ENCODE data around the gene NRP2.

NRP2 gene

DNA sequence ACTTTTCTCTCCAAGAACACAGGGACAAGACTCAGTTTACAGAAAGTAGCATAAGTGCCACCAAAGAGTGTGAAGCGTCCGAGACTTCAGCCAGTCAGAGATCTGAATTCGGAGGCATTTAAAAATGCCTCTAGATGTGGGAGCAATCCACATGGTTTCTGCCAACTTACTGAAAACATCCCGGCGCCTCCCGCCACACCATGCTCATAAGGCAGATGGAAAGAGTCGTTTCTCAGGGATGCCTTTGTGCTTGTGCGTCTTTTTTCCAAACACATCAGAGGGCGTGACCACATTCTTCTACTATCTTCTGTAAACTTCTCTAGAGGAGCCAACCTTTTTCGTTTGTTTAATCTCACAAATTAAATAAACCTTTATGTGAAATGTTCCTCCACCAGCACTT is 88.7 kb downstream of the NRP2 start:
- TF ChIP-seq, protein P1, sequence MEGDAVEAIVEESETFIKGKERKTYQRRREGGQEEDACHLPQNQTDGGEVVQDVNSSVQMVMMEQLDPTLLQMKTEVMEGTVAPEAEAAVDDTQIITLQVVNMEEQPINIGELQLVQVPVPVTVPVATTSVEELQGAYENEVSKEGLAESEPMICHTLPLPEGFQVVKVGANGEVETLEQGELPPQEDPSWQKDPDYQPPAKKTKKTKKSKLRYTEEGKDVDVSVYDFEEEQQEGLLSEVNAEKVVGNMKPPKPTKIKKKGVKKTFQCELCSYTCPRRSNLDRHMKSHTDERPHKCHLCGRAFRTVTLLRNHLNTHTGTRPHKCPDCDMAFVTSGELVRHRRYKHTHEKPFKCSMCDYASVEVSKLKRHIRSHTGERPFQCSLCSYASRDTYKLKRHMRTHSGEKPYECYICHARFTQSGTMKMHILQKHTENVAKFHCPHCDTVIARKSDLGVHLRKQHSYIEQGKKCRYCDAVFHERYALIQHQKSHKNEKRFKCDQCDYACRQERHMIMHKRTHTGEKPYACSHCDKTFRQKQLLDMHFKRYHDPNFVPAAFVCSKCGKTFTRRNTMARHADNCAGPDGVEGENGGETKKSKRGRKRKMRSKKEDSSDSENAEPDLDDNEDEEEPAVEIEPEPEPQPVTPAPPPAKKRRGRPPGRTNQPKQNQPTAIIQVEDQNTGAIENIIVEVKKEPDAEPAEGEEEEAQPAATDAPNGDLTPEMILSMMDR (IDR thresholded peaks at IDR 0.05; ENCODE audit: low read depth, low read length, missing control alignments) = no peak
- no peak for DNase-seq (ENCODE audit: extremely low read depth, low read depth)
- H3K4me3 ChIP-seq (replicated peaks; ENCODE audit: low read depth, low read length) = no peak overlapping the region

DNA sequence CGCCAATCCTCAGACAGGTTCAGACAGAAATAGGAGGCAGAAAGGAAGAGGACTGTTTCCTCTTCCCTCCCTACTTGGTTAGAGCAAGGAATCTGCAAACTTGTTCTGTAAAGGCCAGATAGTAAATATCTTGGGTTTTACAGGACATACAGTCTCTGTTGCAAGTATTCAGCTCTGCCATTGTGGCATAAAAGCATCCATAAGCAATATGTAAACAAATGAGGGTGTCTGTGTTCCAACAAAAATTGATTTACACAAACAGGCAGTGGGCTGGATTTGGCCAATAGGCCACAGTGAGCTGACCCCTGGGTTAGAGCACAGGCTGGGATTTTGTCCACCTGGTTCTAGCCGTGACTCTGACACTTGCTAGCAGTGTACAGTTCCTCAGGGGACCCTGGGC is 89.4 kb downstream of the NRP2 start:
- H3K4me3 ChIP-seq (replicated peaks; ENCODE audit: low read depth, low read length) = no peak overlapping the region
- DNase-seq (ENCODE audit: extremely low read depth, low read depth) = no peak
- TF ChIP-seq, protein P1 (IDR thresholded peaks at IDR 0.05; ENCODE audit: low read depth, low read length, missing control alignments) = no peak

DNA sequence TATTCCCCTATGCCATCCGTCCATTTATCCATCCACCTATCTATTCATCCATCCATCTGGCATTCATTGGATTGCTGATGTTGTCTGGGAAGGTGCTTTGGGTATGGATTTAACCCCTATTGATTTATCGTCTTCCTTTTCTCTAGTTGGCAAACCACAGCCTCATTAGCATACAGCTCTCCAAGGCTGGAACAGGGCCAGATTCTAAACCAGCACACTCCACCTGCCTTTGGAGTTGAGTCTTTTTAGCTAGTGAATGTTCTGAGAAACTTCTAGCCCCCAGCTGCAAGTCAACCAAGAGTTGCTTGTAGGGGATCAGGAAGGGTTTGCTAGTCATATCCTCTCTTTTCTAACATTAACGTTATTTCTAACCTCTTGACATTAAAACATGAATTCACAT is 90.7 kb downstream of the NRP2 start:
- H3K4me3 ChIP-seq (replicated peaks; ENCODE audit: low read depth, low read length) = no peak overlapping the region
- DNase-seq (ENCODE audit: extremely low read depth, low read depth) = no peak
- TF ChIP-seq, protein P1 (IDR thresholded peaks at IDR 0.05; ENCODE audit: low read depth, low read length, missing control alignments) = no peak

DNA sequence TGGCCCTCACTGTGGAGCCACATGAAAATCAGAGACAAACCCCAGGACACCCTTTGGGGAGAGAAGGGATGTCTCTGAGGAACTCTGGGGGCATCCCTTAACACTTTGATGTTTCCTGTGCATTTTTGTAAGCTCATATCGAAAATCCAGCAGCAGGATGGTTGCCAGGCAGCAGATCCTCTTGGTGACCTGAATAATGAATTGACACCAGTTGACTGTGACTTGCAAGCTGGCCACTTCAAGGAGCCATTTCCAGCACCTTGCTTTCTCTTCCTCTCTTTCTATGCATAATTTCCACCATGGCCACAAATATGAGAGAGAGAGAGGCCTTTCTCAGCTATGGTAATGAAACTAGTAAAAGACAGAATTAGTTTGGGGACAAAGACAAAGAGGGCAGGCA is 91.7 kb downstream of the NRP2 start:
- no peak for DNase-seq (ENCODE audit: extremely low read depth, low read depth)
- H3K4me3 ChIP-seq (replicated peaks; ENCODE audit: low read depth, low read length) = no peak overlapping the region
- TF ChIP-seq, protein P1 (IDR thresholded peaks at IDR 0.05; ENCODE audit: low read depth, low read length, missing control alignments) = no peak

DNA sequence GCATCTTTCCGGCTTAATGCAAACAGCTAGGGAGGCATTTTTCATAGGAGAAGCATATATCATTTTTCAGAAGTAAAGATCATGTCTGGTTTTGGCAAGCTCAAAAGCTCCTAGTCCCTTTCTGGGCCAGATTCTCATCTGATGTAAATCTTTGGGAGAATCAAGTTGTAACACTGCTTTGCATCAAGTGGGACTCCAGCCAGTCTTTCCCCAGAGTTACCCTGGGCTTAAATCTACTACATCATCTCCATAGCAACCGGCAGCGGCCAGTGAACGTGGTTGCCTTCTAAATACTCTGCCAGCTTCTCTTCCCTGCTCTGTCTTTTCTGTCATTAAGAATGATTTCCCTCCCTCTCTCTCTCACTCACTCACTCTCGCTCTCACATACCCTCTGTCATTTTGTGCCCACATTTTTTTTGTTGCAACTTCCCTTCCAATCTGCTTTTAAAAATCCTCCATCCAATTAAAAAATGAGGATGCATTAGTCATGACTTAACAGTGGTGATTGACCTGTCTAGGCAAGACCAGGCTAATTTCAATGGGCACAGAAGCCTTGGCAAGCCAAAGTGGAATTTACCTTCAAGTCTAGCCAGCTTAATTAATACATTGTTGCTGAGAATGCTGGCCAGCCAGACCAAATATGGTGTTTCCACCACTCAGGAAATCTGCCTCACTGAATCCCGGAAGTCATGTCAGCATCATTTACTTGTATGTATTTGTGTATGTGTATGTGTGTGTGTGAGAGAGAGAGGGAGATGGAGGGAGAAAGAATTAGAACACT is 93.0 kb downstream of the NRP2 start:
- TF ChIP-seq, protein P1 (IDR thresholded peaks at IDR 0.05; ENCODE audit: low read depth, low read length, missing control alignments) = no peak
- DNase-seq (ENCODE audit: extremely low read depth, low read depth) = no peak

DNA sequence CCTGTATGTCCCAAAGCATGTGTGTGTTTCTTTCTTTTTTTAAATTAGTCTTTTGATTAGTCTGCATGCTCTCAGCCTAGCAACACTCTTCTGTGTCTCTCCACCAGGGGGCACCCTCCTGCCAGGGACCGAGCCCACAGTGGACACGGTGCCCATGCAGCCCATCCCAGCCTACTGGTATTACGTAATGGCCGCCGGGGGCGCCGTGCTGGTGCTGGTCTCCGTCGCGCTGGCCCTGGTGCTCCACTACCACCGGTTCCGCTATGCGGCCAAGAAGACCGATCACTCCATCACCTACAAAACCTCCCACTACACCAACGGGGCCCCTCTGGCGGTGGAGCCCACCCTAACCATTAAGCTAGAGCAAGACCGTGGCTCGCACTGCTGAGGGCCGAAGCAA is 93.8 kb downstream of the NRP2 start:
- no peak for DNase-seq (ENCODE audit: extremely low read depth, low read depth)
- no peak overlapping the region for H3K4me3 ChIP-seq (replicated peaks; ENCODE audit: low read depth, low read length)
- TF ChIP-seq, protein P1 (IDR thresholded peaks at IDR 0.05; ENCODE audit: low read depth, low read length, missing control alignments) = peak; percentile 76

More for the DNA sequence above, 93.0 kb downstream of the NRP2 start:
- no peak overlapping the region for H3K4me3 ChIP-seq (replicated peaks; ENCODE audit: low read depth, low read length)

DNA sequence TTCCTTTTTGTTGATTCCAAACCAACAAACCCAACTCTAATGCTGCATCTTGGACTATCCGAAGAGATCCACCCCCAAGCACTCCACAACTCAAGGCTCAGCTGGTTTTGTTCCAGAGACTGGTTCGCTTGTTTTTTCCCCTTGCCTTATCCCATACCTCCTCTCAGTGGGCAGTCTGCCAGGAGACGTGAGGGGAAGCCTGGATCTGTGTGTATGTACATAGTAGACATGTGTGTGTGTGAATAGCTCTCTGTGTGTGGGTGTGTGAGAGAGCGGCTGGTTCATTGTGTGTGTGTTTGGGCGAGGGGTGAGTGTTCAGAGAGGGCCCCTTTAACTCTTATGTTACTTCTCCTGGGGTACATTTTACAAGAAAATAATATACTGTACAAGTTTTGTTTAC is 94.4 kb downstream of the NRP2 start:
- no peak overlapping the region for H3K4me3 ChIP-seq (replicated peaks; ENCODE audit: low read depth, low read length)
- TF ChIP-seq, protein P1 (IDR thresholded peaks at IDR 0.05; ENCODE audit: low read depth, low read length, missing control alignments) = no peak
- DNase-seq (ENCODE audit: extremely low read depth, low read depth) = no peak
